Bronchial epithelial cell (primary cell): ENCODE results near the gene ABHD4. TPM values are rescaled to one million over a fixed set of nuclear protein-coding genes. Genes with fewer than 3 reads are reported as not detected.

Experiments
- DNase-seq: peaks from one replicate; pipeline ENCODE4 v3.0.0-alpha.2; 2010; ENCODE audit warnings: low read depth
- FAIRE-seq: peaks from 2 replicates; lab custom pipeline; 2011; peaks lifted over from hg19 to GRCh38; lab: Jason Lieb, UNC
- H3K27me3 ChIP-seq: 2 replicates; pipeline ENCODE4 v1.5.1; 2011; ENCODE audit warnings: low read length; ENCODE audit not compliant: control insufficient read depth, insufficient read depth
- H3K36me3 ChIP-seq: 2 replicates; pipeline ENCODE4 v1.5.1; 2011; ENCODE audit warnings: low read length; ENCODE audit not compliant: control insufficient read depth, insufficient read depth
- H3K4me3 ChIP-seq: 2 replicates; pipeline ENCODE4 v1.5.1; 2011; ENCODE audit warnings: mild to moderate bottlenecking, low read depth, low read length, control low read depth
- total RNA-seq: library from RNA; depleted of rRNA; stranded (reverse); fragments of >200 nt; gene quantifications from 2 replicates; pipeline ENCODE4 v1.2.1, GENCODE V29; 2014
- TF ChIP-seq, protein P1 (sequence below): IDR thresholded peaks from 2 replicates; pipeline ENCODE4 v1.5.1; 2011; ENCODE audit warnings: mild to moderate bottlenecking, moderate library complexity, low read length, control low read depth, inconsistent platforms; ENCODE audit not compliant: insufficient read depth, severe bottlenecking

The ABHD4 gene
- total RNA-seq, 1 donor from 2014 or later, result 5.3 TPM

GRCh38 chr14:22589096-22589839 lies 8.8 kb upstream of the ABHD4 start, which contains the start of gene DAD1:
DAD1 (minus strand) TSS chr14:22589224; CDS start chr14:22589157, 67 bp downstream.
- FAIRE-seq (peak; percentile 89), DNase-seq (peak; percentile 99)
- Histone ChIP-seq H3K36me3 (peaks cover 2% of the 10 kb centered on the region), H3K27me3 (no peaks in the 10 kb centered on the region), H3K4me3 (peak within 1 kb of the TSS; percentile 58)
- TF ChIP-seq, protein P1, sequence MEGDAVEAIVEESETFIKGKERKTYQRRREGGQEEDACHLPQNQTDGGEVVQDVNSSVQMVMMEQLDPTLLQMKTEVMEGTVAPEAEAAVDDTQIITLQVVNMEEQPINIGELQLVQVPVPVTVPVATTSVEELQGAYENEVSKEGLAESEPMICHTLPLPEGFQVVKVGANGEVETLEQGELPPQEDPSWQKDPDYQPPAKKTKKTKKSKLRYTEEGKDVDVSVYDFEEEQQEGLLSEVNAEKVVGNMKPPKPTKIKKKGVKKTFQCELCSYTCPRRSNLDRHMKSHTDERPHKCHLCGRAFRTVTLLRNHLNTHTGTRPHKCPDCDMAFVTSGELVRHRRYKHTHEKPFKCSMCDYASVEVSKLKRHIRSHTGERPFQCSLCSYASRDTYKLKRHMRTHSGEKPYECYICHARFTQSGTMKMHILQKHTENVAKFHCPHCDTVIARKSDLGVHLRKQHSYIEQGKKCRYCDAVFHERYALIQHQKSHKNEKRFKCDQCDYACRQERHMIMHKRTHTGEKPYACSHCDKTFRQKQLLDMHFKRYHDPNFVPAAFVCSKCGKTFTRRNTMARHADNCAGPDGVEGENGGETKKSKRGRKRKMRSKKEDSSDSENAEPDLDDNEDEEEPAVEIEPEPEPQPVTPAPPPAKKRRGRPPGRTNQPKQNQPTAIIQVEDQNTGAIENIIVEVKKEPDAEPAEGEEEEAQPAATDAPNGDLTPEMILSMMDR, result peak; percentile 0

GRCh38 chr14:22593189-22593588 lies 4.9 kb upstream of the ABHD4 start:
- TF ChIP-seq, protein P1, result no peak
- Histone ChIP-seq H3K36me3 (no peaks in the 10 kb centered on the region), H3K27me3 (no peaks in the 10 kb centered on the region), H3K4me3 (no peak overlapping the region)
- FAIRE-seq (no peak), DNase-seq (no peak)

DNA sequence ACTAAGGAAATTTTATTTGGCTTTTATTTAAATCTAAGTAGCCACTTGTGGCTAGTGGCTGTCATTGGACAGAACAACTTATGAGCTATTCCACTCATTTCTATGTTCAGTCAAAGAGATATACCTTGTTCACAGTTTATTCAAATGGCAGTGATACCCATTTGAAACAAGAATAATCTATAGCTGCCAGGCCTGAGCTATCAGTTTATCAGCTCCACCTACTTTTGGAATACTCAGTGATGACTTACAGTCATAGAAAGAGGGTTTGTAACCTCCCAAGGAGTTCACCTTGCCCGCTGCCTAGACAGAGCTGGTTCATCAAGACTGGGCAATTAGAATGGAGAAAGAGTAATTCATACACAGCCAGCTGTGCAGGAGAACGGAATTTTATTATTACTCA lies 4.5 kb upstream of the ABHD4 start:
- no peak overlapping the region for H3K4me3 ChIP-seq
- TF ChIP-seq, protein P1, result no peak
- H3K36me3 ChIP-seq, result no peaks in the 10 kb centered on the region
- no peak for DNase-seq
- FAIRE-seq, result no peak
- H3K27me3 ChIP-seq, result no peaks in the 10 kb centered on the region

DNA sequence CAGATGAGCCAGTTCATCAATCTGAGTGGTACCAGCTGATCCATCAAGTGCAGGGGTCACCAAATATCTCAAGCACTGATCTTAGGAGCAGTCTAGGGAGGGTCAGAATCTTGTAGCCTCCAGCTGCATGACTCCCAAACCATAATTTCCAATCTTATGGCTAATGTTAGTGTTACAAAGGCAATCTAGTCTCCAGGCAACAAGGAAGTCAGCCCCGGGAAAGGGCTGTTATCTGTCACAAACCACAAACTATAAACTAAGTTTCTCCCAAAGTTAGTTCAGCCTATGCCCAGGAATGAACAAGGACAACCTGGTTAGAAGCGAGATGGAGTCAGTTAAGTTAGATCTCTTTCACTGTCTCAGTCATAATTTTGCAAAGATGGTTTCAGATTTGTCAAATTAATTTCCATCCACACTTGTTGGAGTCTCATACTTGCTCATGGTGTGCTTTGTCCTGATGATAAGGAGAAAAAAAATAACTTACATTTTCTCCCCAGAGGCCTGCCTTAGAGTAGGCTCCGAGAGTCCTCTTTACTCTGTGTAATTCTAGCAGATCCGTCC lies 3.9 kb upstream of the ABHD4 start:
- FAIRE-seq (no peak), DNase-seq (no peak)
- no peaks in the 10 kb centered on the region for H3K27me3 ChIP-seq
- no peak overlapping the region for H3K4me3 ChIP-seq
- H3K36me3 ChIP-seq, result no peaks in the 10 kb centered on the region
- TF ChIP-seq, protein P1, result no peak

- TF ChIP-seq, protein P1, result no peak
These were observed 1.7 kb upstream of the ABHD4 start for GRCh38 chr14:22596354-22596879.

More at GRCh38 chr14:22596354-22596879, 1.7 kb upstream of the ABHD4 start:
- Histone ChIP-seq H3K27me3 (no peaks in the 10 kb centered on the region), H3K4me3 (no peak overlapping the region), H3K36me3 (peaks cover under 1% of the 10 kb centered on the region)
- no peak for FAIRE-seq
- no peak for DNase-seq
